Measurements from ENCODE around the gene TXNRD1. TPM values are rescaled to one million over a fixed set of nuclear protein-coding genes. Genes with fewer than 3 reads are reported as not detected.

TXNRD1 gene
- total RNA-seq, 1 donor from 2014 or later, result 100 TPM

- Mint-ChIP-seq H3K27ac (ENCODE audit: unreplicated experiment) (no peak overlapping the region), H3K36me3 (ENCODE audit: unreplicated experiment) (no peaks in the 10 kb centered on the region)
These were observed 150.4 kb downstream of the TXNRD1 start for GRCh38 chr12:104365921-104366410.

GRCh38 chr12:104369708-104370107 lies 154.1 kb downstream of the TXNRD1 start:
- Mint-ChIP-seq H3K36me3 (ENCODE audit: unreplicated experiment) (no peaks in the 10 kb centered on the region), H3K9me3 (ENCODE audit: unreplicated experiment) (no peaks in the 10 kb centered on the region), H3K4me3 (ENCODE audit: unreplicated experiment) (no peak overlapping the region), H3K4me1 (ENCODE audit: unreplicated experiment) (peaks cover 16% of the 10 kb centered on the region), H3K27me3 (ENCODE audit: unreplicated experiment) (no peaks in the 10 kb centered on the region), H3K27ac (ENCODE audit: unreplicated experiment) (no peak overlapping the region)
- no peak for DNase-seq (ENCODE audit: extremely low spot score, unreplicated experiment)
- TF ChIP-seq CTCF (IDR thresholded peaks at IDR 0.05), result no peak

More at GRCh38 chr12:104365921-104366410, 150.4 kb downstream of the TXNRD1 start:
- TF ChIP-seq CTCF (IDR thresholded peaks at IDR 0.05), result no peak
- Mint-ChIP-seq H3K4me3 (ENCODE audit: unreplicated experiment) (no peak overlapping the region), H3K4me1 (ENCODE audit: unreplicated experiment) (peaks cover 8% of the 10 kb centered on the region), H3K27me3 (ENCODE audit: unreplicated experiment) (no peaks in the 10 kb centered on the region), H3K9me3 (ENCODE audit: unreplicated experiment) (peaks cover 4% of the 10 kb centered on the region)
- DNase-seq (ENCODE audit: extremely low spot score, unreplicated experiment), result no peak

- H3K27me3 Mint-ChIP-seq (ENCODE audit: unreplicated experiment), result no peaks in the 10 kb centered on the region
- peak; percentile 46 for DNase-seq (ENCODE audit: extremely low spot score, unreplicated experiment)
- no peaks in the 10 kb centered on the region for H3K9me3 Mint-ChIP-seq (ENCODE audit: unreplicated experiment)
- H3K4me1 Mint-ChIP-seq (ENCODE audit: unreplicated experiment), result peaks cover 21% of the 10 kb centered on the region
- TF ChIP-seq CTCF (IDR thresholded peaks at IDR 0.05), result no peak
- H3K4me3 Mint-ChIP-seq (ENCODE audit: unreplicated experiment), result no peak overlapping the region
- H3K27ac Mint-ChIP-seq (ENCODE audit: unreplicated experiment), result peak overlapping the region; percentile 60
- no peaks in the 10 kb centered on the region for H3K36me3 Mint-ChIP-seq (ENCODE audit: unreplicated experiment)
These were observed 155.7 kb downstream of the TXNRD1 start for GRCh38 chr12:104371043-104371870.

GRCh38 chr12:104372061-104372720 lies 156.6 kb downstream of the TXNRD1 start:
- Mint-ChIP-seq H3K27ac (ENCODE audit: unreplicated experiment) (peak overlapping the region; percentile 60), H3K36me3 (ENCODE audit: unreplicated experiment) (no peaks in the 10 kb centered on the region), H3K27me3 (ENCODE audit: unreplicated experiment) (no peaks in the 10 kb centered on the region), H3K4me3 (ENCODE audit: unreplicated experiment) (no peak overlapping the region), H3K4me1 (ENCODE audit: unreplicated experiment) (peaks cover 26% of the 10 kb centered on the region), H3K9me3 (ENCODE audit: unreplicated experiment) (no peaks in the 10 kb centered on the region)
- no peak for TF ChIP-seq CTCF (IDR thresholded peaks at IDR 0.05)
- DNase-seq (ENCODE audit: extremely low spot score, unreplicated experiment), result peak; percentile 64
